ENCODE data around the gene IMPA2. TPM values are rescaled to one million over a fixed set of nuclear protein-coding genes. Genes with fewer than 3 reads are reported as not detected.

IMPA2 gene
- 20.5 and 23.1 TPM in 2 replicates for total RNA-seq

DNA sequence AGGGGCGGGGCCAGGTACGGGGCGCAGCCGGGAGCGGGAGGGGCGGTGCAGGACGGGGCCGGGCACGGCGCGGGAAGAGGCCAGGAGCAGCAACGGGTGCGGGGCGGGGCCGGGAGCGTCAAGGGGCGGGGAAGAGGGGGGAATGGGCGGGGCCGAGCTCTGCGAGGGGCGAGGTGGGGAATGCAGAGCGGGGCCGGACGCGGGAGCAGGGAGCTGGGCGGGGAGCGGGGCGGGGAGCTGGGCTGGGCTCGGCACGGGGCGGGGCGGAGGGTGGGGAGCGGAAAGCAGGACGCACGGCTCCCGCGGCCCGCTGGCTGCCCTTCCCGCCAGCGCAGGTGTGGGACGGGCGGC, at the start of gene IMPA2:
IMPA2 (plus strand) TSS at position 316 of the 351 bp plus-strand sequence. CDS start 163 bp downstream, outside the sequence.

Small RNA genes lying within 50 kb of the gene (small RNA-seq; reads per million reads assigned to genes)
- not detected for gene AP001542.1

Other genes starting within 250 kb of the IMPA2 start
- 115 and 150 TPM in 2 replicates for gene CHMP1B, start 130.1 kb upstream of the IMPA2 start, total RNA-seq
- 45.9 and 52.1 TPM in 2 replicates for gene MPPE1, start 73.2 kb upstream of the IMPA2 start, total RNA-seq
- not detected in 2 replicates for gene ANKRD62, start 112.3 kb downstream of the IMPA2 start, total RNA-seq

All from articular chondrocyte of knee joint (primary cell).